Brain microvascular endothelial cell (primary cell): ENCODE results near the gene MYO9A.

Experiments
- DNase-seq: peaks from one replicate; pipeline ENCODE4 v3.0.0-alpha.2; 2020
- H3K27ac ChIP-seq: fragments of 250-450 bp; sonication (Bioruptor Pico); 2 replicates; pipeline ENCODE4 v1.5.1; 2020; ENCODE audit warnings: mild to moderate bottlenecking, moderate library complexity
- H3K27me3 ChIP-seq: fragments of 250-450 bp; sonication (Bioruptor Pico); replicated peaks from 2 replicates; pipeline ENCODE4 v1.5.1; 2020; ENCODE audit warnings: mild to moderate bottlenecking
- H3K36me3 ChIP-seq: fragments of 250-450 bp; sonication (Bioruptor Pico); replicated peaks from 2 replicates; pipeline ENCODE4 v1.5.1; 2020; ENCODE audit warnings: mild to moderate bottlenecking
- H3K4me3 ChIP-seq: 2 replicates; pipeline ENCODE4 v1.5.1; 2011; ENCODE audit warnings: low read depth, mild to moderate bottlenecking, control low read depth, low read length, moderate library complexity
- in situ Hi-C: cut with HindIII; loops from 2 replicates; pipeline ENCODE4 v1.10.0; 2017; ENCODE audit warnings: low sequenced_read_pairs, low pct_ligation_motif_present
- TF ChIP-seq, protein P1 (sequence below): IDR thresholded peaks from 2 replicates; pipeline ENCODE4 v1.5.1; 2011; ENCODE audit warnings: low read depth, mild to moderate bottlenecking, moderate library complexity, low read length, control low read depth, inconsistent platforms; ENCODE audit errors: missing control alignments

Gene MYO9A

DNA sequence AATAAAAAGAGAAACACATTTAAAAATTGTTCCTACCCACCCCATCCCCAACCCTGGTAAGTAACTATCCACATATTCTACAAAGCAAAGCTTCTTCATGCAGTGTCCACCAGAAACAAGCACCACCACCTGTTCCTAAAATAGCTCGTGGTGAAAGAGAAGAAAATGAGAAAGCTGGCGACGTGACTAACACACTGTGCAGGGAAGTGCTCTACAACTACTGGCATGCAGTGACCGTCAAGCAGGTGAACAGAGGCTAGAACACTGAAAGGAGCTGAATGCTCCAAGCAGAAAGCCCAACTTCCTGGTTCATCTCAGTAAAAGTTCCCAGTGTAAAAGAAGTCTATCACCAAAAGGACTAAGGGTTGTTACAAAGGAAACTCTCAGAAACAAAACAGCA is 226.9 kb downstream of the MYO9A start:
- TF ChIP-seq, protein P1, sequence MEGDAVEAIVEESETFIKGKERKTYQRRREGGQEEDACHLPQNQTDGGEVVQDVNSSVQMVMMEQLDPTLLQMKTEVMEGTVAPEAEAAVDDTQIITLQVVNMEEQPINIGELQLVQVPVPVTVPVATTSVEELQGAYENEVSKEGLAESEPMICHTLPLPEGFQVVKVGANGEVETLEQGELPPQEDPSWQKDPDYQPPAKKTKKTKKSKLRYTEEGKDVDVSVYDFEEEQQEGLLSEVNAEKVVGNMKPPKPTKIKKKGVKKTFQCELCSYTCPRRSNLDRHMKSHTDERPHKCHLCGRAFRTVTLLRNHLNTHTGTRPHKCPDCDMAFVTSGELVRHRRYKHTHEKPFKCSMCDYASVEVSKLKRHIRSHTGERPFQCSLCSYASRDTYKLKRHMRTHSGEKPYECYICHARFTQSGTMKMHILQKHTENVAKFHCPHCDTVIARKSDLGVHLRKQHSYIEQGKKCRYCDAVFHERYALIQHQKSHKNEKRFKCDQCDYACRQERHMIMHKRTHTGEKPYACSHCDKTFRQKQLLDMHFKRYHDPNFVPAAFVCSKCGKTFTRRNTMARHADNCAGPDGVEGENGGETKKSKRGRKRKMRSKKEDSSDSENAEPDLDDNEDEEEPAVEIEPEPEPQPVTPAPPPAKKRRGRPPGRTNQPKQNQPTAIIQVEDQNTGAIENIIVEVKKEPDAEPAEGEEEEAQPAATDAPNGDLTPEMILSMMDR = no peak
- DNase-seq = no peak
- H3K27me3 ChIP-seq = no peaks in the 10 kb centered on the region
- in situ Hi-C loops = no loop called here
- H3K36me3 ChIP-seq = peaks cover 2% of the 10 kb centered on the region
- H3K27ac ChIP-seq = no peak overlapping the region
- H3K4me3 ChIP-seq = no peak overlapping the region

DNA sequence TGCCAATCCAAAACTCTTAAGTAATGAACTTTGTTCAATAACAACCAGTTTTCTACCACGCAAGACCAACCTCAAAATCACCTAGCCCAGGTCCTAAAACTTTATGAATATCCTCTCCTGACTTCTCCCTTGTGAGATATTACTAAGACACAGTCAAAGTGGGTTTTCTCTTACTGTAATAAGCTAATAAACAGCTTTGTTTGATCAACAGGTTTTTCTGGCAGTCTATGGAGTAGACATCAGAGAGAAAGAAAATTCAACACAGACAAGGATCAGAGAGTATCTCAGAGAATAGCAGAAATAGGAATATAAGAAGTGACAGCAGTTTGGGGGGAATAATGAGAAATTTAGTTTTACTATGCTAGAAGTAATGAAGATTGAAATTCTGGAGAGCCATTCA is 228.0 kb downstream of the MYO9A start:
- TF ChIP-seq, protein P1 = no peak

DNA sequence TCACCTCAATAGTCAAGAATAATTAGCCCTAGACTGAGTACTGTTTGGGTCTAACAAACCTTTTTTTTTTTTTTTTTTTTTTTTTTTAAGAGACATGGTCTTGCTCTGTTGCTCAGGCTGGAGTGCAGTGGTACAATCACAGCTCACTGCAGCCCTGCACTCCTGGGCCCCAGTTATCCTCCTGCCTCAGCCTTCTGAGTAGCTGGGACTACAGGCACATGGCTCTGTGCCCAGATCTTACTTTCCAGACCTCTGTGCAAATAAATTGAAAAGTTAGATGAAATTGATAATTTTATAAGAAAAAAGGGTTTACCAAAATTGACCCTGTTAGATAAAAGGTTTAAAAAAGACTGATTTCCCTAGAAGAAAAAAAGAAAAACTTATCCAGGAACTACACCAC is 228.6 kb downstream of the MYO9A start:
- TF ChIP-seq, protein P1 = no peak
- Histone ChIP-seq H3K27ac (no peak overlapping the region), H3K27me3 (no peaks in the 10 kb centered on the region), H3K4me3 (no peak overlapping the region), H3K36me3 (peaks cover 2% of the 10 kb centered on the region)
- no peak for DNase-seq
- in situ Hi-C loops = no loop called here

More for the DNA sequence above, 228.0 kb downstream of the MYO9A start:
- DNase-seq = no peak
- H3K27me3 ChIP-seq = no peaks in the 10 kb centered on the region
- peaks cover 2% of the 10 kb centered on the region for H3K36me3 ChIP-seq
- H3K4me3 ChIP-seq = no peak overlapping the region
- no peak overlapping the region for H3K27ac ChIP-seq
- in situ Hi-C loops = no loop called here

DNA sequence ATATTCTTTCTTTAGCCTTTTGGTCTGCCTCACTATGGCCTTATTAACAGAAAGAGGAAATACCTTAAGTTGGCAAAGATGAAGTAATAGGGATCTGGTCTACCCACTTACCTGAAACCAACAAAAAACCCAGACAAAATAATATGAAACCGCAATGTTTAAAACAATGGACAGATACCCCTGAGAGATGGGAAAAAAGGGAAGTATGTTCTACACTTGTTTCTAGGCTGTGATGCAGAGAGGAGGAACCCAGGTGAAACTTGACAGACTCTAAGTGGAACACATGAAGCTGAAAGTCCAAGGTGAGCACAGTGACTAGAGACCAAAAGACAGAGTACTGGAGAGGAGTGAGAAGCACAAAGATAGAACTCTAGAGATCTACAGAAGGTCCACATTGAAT is 229.2 kb downstream of the MYO9A start:
- no peak for DNase-seq
- H3K27ac ChIP-seq = no peak overlapping the region
- H3K36me3 ChIP-seq = peaks cover 2% of the 10 kb centered on the region
- in situ Hi-C loops = no loop called here
- TF ChIP-seq, protein P1 = no peak
- no peak overlapping the region for H3K4me3 ChIP-seq
- H3K27me3 ChIP-seq = no peaks in the 10 kb centered on the region

DNA sequence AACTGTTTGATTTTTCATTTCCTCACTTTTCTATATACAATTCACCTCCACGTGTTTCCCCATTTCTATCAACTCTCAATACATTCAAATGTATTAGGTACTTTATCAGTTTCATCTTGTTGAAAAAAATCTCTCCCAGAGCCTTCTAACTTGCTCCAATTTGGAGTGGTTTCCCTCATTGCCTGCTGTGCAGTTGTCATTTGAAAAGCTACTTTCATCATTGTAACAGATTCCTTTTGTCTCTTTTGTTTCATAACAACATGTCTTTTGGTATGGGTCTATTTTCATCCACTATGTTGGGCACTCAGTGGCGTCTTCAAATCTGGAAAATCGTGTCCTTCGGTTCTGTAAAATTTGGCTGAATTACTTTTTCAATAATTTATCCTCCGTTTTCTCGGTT is 232.6 kb downstream of the MYO9A start:
- TF ChIP-seq, protein P1 = no peak
- Histone ChIP-seq H3K4me3 (no peak overlapping the region), H3K27ac (no peak overlapping the region), H3K36me3 (no peaks in the 10 kb centered on the region), H3K27me3 (no peaks in the 10 kb centered on the region)
- no peak for DNase-seq
- in situ Hi-C loops = no loop called here

DNA sequence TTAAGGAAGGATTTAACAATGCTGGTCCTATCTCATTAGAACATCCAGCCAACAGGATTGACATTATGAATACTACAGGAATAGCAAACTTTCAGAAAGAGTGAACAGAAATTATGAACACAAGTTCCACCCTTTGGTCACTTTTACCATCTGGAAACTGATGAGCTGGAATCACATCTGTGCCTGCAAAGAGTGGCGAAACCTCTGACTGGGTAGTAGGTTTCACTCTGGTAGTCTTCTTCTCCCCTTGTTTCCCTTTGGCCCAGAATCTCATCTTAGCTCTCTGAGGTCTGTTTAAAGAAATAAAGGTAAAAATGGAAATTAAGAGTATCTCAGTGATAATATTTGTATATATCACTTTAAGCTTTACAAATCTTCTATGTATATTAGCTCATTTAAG is 234.5 kb downstream of the MYO9A start:
- TF ChIP-seq, protein P1 = no peak
- no peak for DNase-seq
- no peaks in the 10 kb centered on the region for H3K27me3 ChIP-seq
- peaks cover 3% of the 10 kb centered on the region for H3K36me3 ChIP-seq
- no peak overlapping the region for H3K27ac ChIP-seq
- in situ Hi-C loops = no loop called here
- H3K4me3 ChIP-seq = no peak overlapping the region
